Activated CD4-positive, alpha-beta T cell treated with anti-CD3 and anti-CD28 coated beads, Interleukin-2, Interleukin-4, amounts not matched to agents 100 ng/mL and 50 ng/mL, durations not matched to agents 16 hours and 8 hours (primary cell): ENCODE data around the gene ARHGEF10L.
"Not testable (repeated sequence)": the region's sequence is repeated elsewhere in the genome, so short reads cannot be mapped to it uniquely, and the experiment has no call there.

Experiments used
- DNase-seq: peaks from one replicate; pipeline ENCODE4 v3.0.0-alpha.2; 2020; ENCODE audit warnings: low spot score

ARHGEF10L gene

GRCh38 chr1:17539477-17540254, at the start of gene ARHGEF10L:
TSS of gene ARHGEF10L (plus strand) at chr1:17539698. CDS start at chr1:17580596, 40,898 bp downstream.
- no peak for DNase-seq

- not testable (repeated sequence) for DNase-seq
These were observed 49.6 kb upstream of the ARHGEF10L start for GRCh38 chr1:17489768-17490417.

- DNase-seq = not testable (repeated sequence)
These were observed 48.8 kb upstream of the ARHGEF10L start for GRCh38 chr1:17490667-17491066.

- peak; percentile 79 for DNase-seq
These were observed 45.3 kb upstream of the ARHGEF10L start for GRCh38 chr1:17494114-17494729.

- no peak for DNase-seq
These were observed 43.1 kb upstream of the ARHGEF10L start for GRCh38 chr1:17496419-17496818.

GRCh38 chr1:17498214-17498613, 41.3 kb upstream of the ARHGEF10L start:
- no peak for DNase-seq

- DNase-seq = peak; percentile 64
These were observed 37.1 kb upstream of the ARHGEF10L start for GRCh38 chr1:17502326-17502778.

GRCh38 chr1:17503146-17503545, 36.4 kb upstream of the ARHGEF10L start:
- no peak for DNase-seq

GRCh38 chr1:17507200-17507599, 32.3 kb upstream of the ARHGEF10L start:
- DNase-seq = not testable (repeated sequence)

GRCh38 chr1:17507915-17508314, 31.6 kb upstream of the ARHGEF10L start:
- no peak for DNase-seq

- DNase-seq = no peak
These were observed 30.1 kb upstream of the ARHGEF10L start for GRCh38 chr1:17509363-17509762.

GRCh38 chr1:17510138-17510537, 29.4 kb upstream of the ARHGEF10L start:
- DNase-seq = no peak

GRCh38 chr1:17511188-17511587, 28.3 kb upstream of the ARHGEF10L start:
- no peak for DNase-seq

GRCh38 chr1:17513131-17513530, 26.4 kb upstream of the ARHGEF10L start:
- DNase-seq = no peak

- no peak for DNase-seq
These were observed 24.7 kb upstream of the ARHGEF10L start for GRCh38 chr1:17514776-17515175.

- DNase-seq = no peak
These were observed 23.6 kb upstream of the ARHGEF10L start for GRCh38 chr1:17515902-17516301.

GRCh38 chr1:17516303-17517214, 22.9 kb upstream of the ARHGEF10L start:
- DNase-seq = no peak

- DNase-seq = no peak
These were observed 19.5 kb upstream of the ARHGEF10L start for GRCh38 chr1:17520041-17520440.

- no peak for DNase-seq
These were observed 18.8 kb upstream of the ARHGEF10L start for GRCh38 chr1:17520473-17521319.

- no peak for DNase-seq
These were observed 17.4 kb upstream of the ARHGEF10L start for GRCh38 chr1:17521946-17522612.
